K562 (cell line): ENCODE measurements around the gene RBPJL.
A peak's percentile ranks its signal among the peaks of the same experiment; 100 is the strongest.

Experiments used
- CTCF ChIP-seq, 3 experiments: IDR thresholded peaks in 2 of 3; conservative IDR thresholded peaks in 1 of 3; 2 replicates each; pipeline ENCODE4 v1.5.1; 2011 to 2012; ENCODE audit warnings: low read length in 3 of 3, mild to moderate bottlenecking in 3 of 3, control low read depth in 2 of 3, improper control_type of control experiment in 1 of 3, inconsistent platforms in 1 of 3, low read depth in 1 of 3, mixed read lengths in 1 of 3, moderate library complexity in 1 of 3; ENCODE audit not compliant: insufficient read depth in 2 of 3
- DNMT1 ChIP-seq: fragments of 450-650 bp; IDR thresholded peaks from 2 replicates; pipeline ENCODE4 v1.6.1; 2016; ENCODE audit warnings: antibody characterized with exemption, mild to moderate bottlenecking
- EHMT2 ChIP-seq: fragments of 450-650 bp; IDR thresholded peaks from 2 replicates; pipeline ENCODE4 v1.6.1; 2018; ENCODE audit warnings: antibody characterized with exemption
- EZH2 ChIP-seq: IDR thresholded peaks from 2 replicates; pipeline ENCODE4 v1.6.1; 2012; ENCODE audit warnings: low read depth, mild to moderate bottlenecking, inconsistent platforms, low read length, borderline replicate concordance
- NCOA1 ChIP-seq: fragments of 450-650 bp; IDR thresholded peaks from 2 replicates; pipeline ENCODE4 v1.6.1; 2016; ENCODE audit warnings: low read depth
- NRF1 ChIP-seq, 2 experiments: fragments of 450-650 bp; IDR thresholded peaks in 1 of 2; conservative IDR thresholded peaks in 1 of 2; 2 replicates each; pipeline ENCODE4 v1.6.1; 2014; ENCODE audit warnings: mild to moderate bottlenecking in 2 of 2
- POLR2A ChIP-seq: fragments of 450-650 bp; conservative IDR thresholded peaks from 2 replicates; pipeline ENCODE4 v1.6.1; 2016
- RCOR1 ChIP-seq, 2 experiments: IDR thresholded peaks; 2 replicates each; pipeline ENCODE4 v1.6.1; 2012; ENCODE audit warnings: low read depth in 2 of 2, low read length in 2 of 2, borderline replicate concordance in 1 of 2, improper control_type of control experiment in 1 of 2
- SIN3B ChIP-seq: fragments of 450-650 bp; IDR thresholded peaks from 2 replicates; pipeline ENCODE4 v1.6.1; 2017; ENCODE audit warnings: low read depth, mild to moderate bottlenecking, moderate library complexity
- YY1 ChIP-seq, 3 experiments: IDR thresholded peaks; 2 replicates each; pipeline ENCODE4 v1.6.1; 2011; ENCODE audit warnings: low read length in 2 of 3, mild to moderate bottlenecking in 2 of 3, moderate library complexity in 2 of 3, borderline replicate concordance in 1 of 3, control low read depth in 1 of 3, low read depth in 1 of 3; ENCODE audit not compliant: insufficient read depth in 3 of 3, insufficient replicate concordance in 2 of 3, control insufficient read depth in 1 of 3, insufficient read length in 1 of 3; ENCODE audit errors: extremely low read depth in 1 of 3

- TF ChIP-seq EZH2: no peak
- TF ChIP-seq NCOA1: no peak
- TF ChIP-seq YY1 (IDR thresholded peaks at IDR 0.05; ENCODE audit: borderline replicate concordance in 1 of 3, control insufficient read depth in 1 of 3, extremely low read depth in 1 of 3, insufficient read depth in 3 of 3, insufficient read length in 1 of 3, insufficient replicate concordance in 2 of 3, low read depth in 1 of 3, low read length in 2 of 3): no peak
- no peak for TF ChIP-seq DNMT1
- peak; percentile 59 to 64 for TF ChIP-seq NRF1 (conservative IDR thresholded peaks at IDR 0.05 in 1 of 2, IDR thresholded peaks at IDR 0.05 in 1 of 2)
- no peak for TF ChIP-seq POLR2A
- TF ChIP-seq EHMT2: no peak
- TF ChIP-seq SIN3B: no peak
- TF ChIP-seq CTCF (IDR thresholded peaks at IDR 0.05 in 2 of 3, conservative IDR thresholded peaks at IDR 0.05 in 1 of 3; ENCODE audit: insufficient read depth in 2 of 3, low read depth in 1 of 3, low read length in 3 of 3): peak; percentile 75 to 94 (median 87)
- TF ChIP-seq RCOR1 (IDR thresholded peaks at IDR 0.05; ENCODE audit: borderline replicate concordance in 1 of 2, low read depth in 2 of 2, low read length in 2 of 2): no peak
These were observed at the start of gene RBPJL for GRCh38 chr20:45306431-45306982.
